ENCODE measurements around the gene VPS26B.

GRCh38 chr11:134291196-134291595 lies 66.7 kb downstream of the VPS26B start:
- TF ChIP-seq CTCF (conservative IDR thresholded peaks at IDR 0.05) (no peak), ZFX (IDR thresholded peaks at IDR 0.05) (no peak)
